Measurements from ENCODE around the gene KLF7. TPM values are rescaled to one million over a fixed set of nuclear protein-coding genes. Genes with fewer than 3 reads are reported as not detected.

The KLF7 gene
- total RNA-seq: 10 to 100 TPM; 24.1 to 29.5 TPM

- intact Hi-C loops (cut with micrococcal nuclease): loop anchor here (1.0 to 5.0 kb wide), 10 partner anchors 8 to 1008 kb away; partner anchors contain the start of genes CCNYL1, CREB1, EEF1B2 and FASTKD2
- H3K36me3 Mint-ChIP-seq: peaks cover 7% of the 10 kb centered on the region
- ChIA-PET CTCF (interaction anchor here (0.7 to 4.6 kb wide), 20 partner anchors 9 to 365 kb away, joined by 3 to 18 read pairs (median 3); no protein-coding TSS in a partner anchor), POLR2A (interaction anchor here (0.5 to 3.8 kb wide), 31 partner anchors 9 to 459 kb away, joined by 3 to 21 read pairs (median 4); partner anchors contain the start of genes FASTKD2, MDH1B and METTL21A)
- H3K27ac Mint-ChIP-seq: peak within 1 kb of the TSS; percentile 99
- DNase-seq: peak; percentile 74
- peak within 1 kb of the TSS; percentile 95 for H3K4me3 Mint-ChIP-seq
- peaks cover 53% of the 10 kb centered on the region for H3K4me1 Mint-ChIP-seq (ENCODE audit: low read depth)
- no peaks in the 10 kb centered on the region for H3K9me3 Mint-ChIP-seq
- H3K27me3 Mint-ChIP-seq: peaks cover 2% of the 10 kb centered on the region
Measured at GRCh38 chr2:207165121-207166038, at the start of gene KLF7. KLF7 (minus strand) TSS chr2:207165948; CDS start chr2:207165568, 380 bp downstream.

GRCh38 chr2:207215308-207215707, 49.6 kb upstream of the KLF7 start:
- CTCF ChIA-PET: no interaction called here

DNA sequence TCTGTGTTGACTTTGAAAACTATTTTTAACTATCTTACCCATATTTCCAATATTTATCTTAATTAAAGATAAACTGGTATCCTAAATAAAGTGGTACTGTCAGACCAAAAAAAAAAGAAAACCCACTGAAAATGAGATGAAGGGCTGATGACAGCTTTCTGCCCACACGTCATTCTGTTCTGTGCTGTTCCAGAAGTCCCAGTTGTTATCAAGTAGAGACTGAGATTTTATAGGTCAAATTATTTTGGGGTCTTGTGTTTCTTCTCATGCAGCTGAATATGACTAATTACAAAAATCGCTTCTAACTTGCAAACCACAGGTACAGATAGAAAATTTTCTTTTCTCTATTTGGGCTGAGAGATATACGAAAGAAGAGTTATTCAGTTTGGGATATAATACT, 48.7 kb upstream of the KLF7 start:
- POLR2A ChIA-PET: no interaction called here
- Mint-ChIP-seq H3K36me3 (no peaks in the 10 kb centered on the region), H3K27me3 (no peaks in the 10 kb centered on the region), H3K4me3 (no peak overlapping the region), H3K27ac (no peak overlapping the region), H3K9me3 (no peaks in the 10 kb centered on the region), H3K4me1 (ENCODE audit: low read depth) (peaks cover 9% of the 10 kb centered on the region)
- intact Hi-C loops (cut with micrococcal nuclease): no loop called here
- no peak for DNase-seq
- CTCF ChIA-PET: no interaction called here

More at GRCh38 chr2:207215308-207215707, 49.6 kb upstream of the KLF7 start:
- Mint-ChIP-seq H3K4me3 (no peak overlapping the region), H3K27ac (no peak overlapping the region), H3K4me1 (ENCODE audit: low read depth) (peaks cover 9% of the 10 kb centered on the region), H3K27me3 (peaks cover 2% of the 10 kb centered on the region), H3K9me3 (no peaks in the 10 kb centered on the region), H3K36me3 (no peaks in the 10 kb centered on the region)
- POLR2A ChIA-PET: no interaction called here
- intact Hi-C loops (cut with micrococcal nuclease): no loop called here
- no peak for DNase-seq

GRCh38 chr2:207206011-207206410, 40.3 kb upstream of the KLF7 start:
- Mint-ChIP-seq H3K36me3 (no peaks in the 10 kb centered on the region), H3K27ac (no peak overlapping the region), H3K4me3 (no peak overlapping the region), H3K9me3 (no peaks in the 10 kb centered on the region), H3K4me1 (ENCODE audit: low read depth) (no peaks in the 10 kb centered on the region), H3K27me3 (no peaks in the 10 kb centered on the region)
- intact Hi-C loops (cut with micrococcal nuclease): no loop called here
- no peak for DNase-seq
- ChIA-PET POLR2A (no interaction called here), CTCF (no interaction called here)

DNA sequence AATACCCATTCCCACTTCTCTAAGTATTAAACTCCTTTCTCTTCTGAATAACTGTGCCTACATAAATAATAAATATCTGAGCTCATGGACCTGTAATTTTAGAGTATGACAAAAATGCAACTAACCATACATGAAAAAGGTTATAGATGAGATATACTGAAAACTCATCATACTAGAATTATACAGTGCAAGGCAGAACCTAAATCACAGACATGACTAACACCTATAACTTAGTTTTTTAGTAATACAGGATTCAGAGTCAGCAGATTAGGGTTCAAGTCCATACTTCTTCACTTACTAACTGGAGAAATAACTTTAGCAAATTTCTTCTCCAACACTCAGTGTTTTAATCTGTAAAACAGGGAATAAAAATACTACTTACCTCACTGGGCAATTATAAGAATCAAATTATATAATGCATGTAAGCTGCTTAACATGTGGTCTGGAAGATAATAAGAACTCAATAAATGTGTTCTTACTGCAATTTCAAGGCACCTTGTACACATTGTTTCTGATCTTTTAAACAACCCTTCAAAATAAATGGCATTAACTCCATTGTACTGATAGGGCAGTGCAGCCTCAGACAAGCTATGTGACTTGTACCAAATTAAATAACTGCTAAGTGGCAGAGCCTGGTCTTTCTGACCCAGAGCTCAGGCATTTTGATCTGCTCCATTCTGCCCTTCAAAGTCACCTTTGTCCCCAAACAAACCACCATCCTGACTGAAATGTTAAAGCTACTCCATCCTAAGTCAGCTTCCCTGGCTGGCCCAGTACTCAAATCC, 39.6 kb upstream of the KLF7 start:
- H3K27ac Mint-ChIP-seq: no peak overlapping the region

GRCh38 chr2:207203056-207203455, 37.3 kb upstream of the KLF7 start:
- Mint-ChIP-seq H3K4me1 (ENCODE audit: low read depth) (no peaks in the 10 kb centered on the region), H3K9me3 (no peaks in the 10 kb centered on the region), H3K27ac (no peak overlapping the region), H3K27me3 (no peaks in the 10 kb centered on the region), H3K36me3 (no peaks in the 10 kb centered on the region), H3K4me3 (no peak overlapping the region)
- DNase-seq: no peak
- ChIA-PET CTCF (interaction anchor here (0.6 to 0.8 kb wide), 2 partner anchors 19 to 1062 kb away, joined by 3 to 4 read pairs; no protein-coding TSS in a partner anchor), POLR2A (no interaction called here)
- intact Hi-C loops (cut with micrococcal nuclease): loop anchor here (2.0 kb wide), 1 partner anchor 14 kb away; no protein-coding TSS in a partner anchor

More for the DNA sequence above, 39.6 kb upstream of the KLF7 start:
- DNase-seq: no peak
- no peaks in the 10 kb centered on the region for H3K27me3 Mint-ChIP-seq
- no peaks in the 10 kb centered on the region for H3K9me3 Mint-ChIP-seq
- CTCF ChIA-PET: interaction anchor here (0.7 kb wide), 1 partner anchor 999 kb away, joined by 3 read pairs; no protein-coding TSS in a partner anchor
- no peaks in the 10 kb centered on the region for H3K4me1 Mint-ChIP-seq (ENCODE audit: low read depth)
- intact Hi-C loops (cut with micrococcal nuclease): no loop called here
- H3K36me3 Mint-ChIP-seq: no peaks in the 10 kb centered on the region
- POLR2A ChIA-PET: no interaction called here
- no peak overlapping the region for H3K4me3 Mint-ChIP-seq

DNA sequence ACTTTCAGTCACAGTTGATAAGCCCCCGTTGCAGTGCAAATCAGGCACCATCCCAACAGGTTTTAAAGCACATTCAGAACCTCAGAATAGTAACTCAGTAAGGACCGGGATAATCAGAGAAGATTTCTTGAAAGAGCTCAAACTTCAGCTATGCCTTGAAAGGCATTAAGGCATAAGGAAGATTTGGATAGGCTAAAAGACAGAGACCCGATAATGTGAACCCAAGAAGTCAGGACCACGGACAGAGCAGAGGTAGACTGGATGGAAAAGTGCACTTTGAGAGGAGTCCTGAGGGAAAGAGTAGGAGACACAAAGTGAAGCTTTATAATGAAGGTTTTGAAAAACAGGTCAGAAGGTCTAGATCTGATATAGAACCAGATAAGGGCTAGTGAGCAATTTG, 36.9 kb upstream of the KLF7 start:
- Mint-ChIP-seq H3K9me3 (no peaks in the 10 kb centered on the region), H3K4me1 (ENCODE audit: low read depth) (no peaks in the 10 kb centered on the region), H3K27ac (no peak overlapping the region), H3K27me3 (no peaks in the 10 kb centered on the region), H3K4me3 (no peak overlapping the region), H3K36me3 (no peaks in the 10 kb centered on the region)
- DNase-seq: peak; percentile 32
- POLR2A ChIA-PET: no interaction called here
- intact Hi-C loops (cut with micrococcal nuclease): loop anchor here (2.0 kb wide), 1 partner anchor 14 kb away; no protein-coding TSS in a partner anchor
- CTCF ChIA-PET: interaction anchor here (0.6 to 0.8 kb wide), 2 partner anchors 19 to 1062 kb away, joined by 3 to 4 read pairs; no protein-coding TSS in a partner anchor

- no peak overlapping the region for H3K4me3 Mint-ChIP-seq
- no peaks in the 10 kb centered on the region for H3K36me3 Mint-ChIP-seq
- H3K27ac Mint-ChIP-seq: no peak overlapping the region
- DNase-seq: no peak
- no peaks in the 10 kb centered on the region for H3K4me1 Mint-ChIP-seq (ENCODE audit: low read depth)
- POLR2A ChIA-PET: no interaction called here
- H3K27me3 Mint-ChIP-seq: peaks cover 2% of the 10 kb centered on the region
- no peaks in the 10 kb centered on the region for H3K9me3 Mint-ChIP-seq
- intact Hi-C loops (cut with micrococcal nuclease): no loop called here
- CTCF ChIA-PET: no interaction called here
Measured at GRCh38 chr2:207201416-207201815, 35.7 kb upstream of the KLF7 start.

GRCh38 chr2:207200136-207200535, 34.4 kb upstream of the KLF7 start:
- H3K36me3 Mint-ChIP-seq: no peaks in the 10 kb centered on the region
- no peaks in the 10 kb centered on the region for H3K9me3 Mint-ChIP-seq
- no peak for DNase-seq
- ChIA-PET CTCF (interaction anchor here (1.1 kb wide), 1 partner anchor 12 kb away, joined by 4 read pairs; no protein-coding TSS in a partner anchor), POLR2A (no interaction called here)
- peaks cover 2% of the 10 kb centered on the region for H3K27me3 Mint-ChIP-seq
- H3K4me3 Mint-ChIP-seq: no peak overlapping the region
- H3K27ac Mint-ChIP-seq: no peak overlapping the region
- intact Hi-C loops (cut with micrococcal nuclease): no loop called here
- no peaks in the 10 kb centered on the region for H3K4me1 Mint-ChIP-seq (ENCODE audit: low read depth)

GRCh38 chr2:207194028-207194427, 28.3 kb upstream of the KLF7 start:
- H3K27me3 Mint-ChIP-seq: peaks cover 6% of the 10 kb centered on the region
- no peaks in the 10 kb centered on the region for H3K4me1 Mint-ChIP-seq (ENCODE audit: low read depth)
- H3K4me3 Mint-ChIP-seq: no peak overlapping the region
- ChIA-PET POLR2A (no interaction called here), CTCF (no interaction called here)
- intact Hi-C loops (cut with micrococcal nuclease): no loop called here
- no peak for DNase-seq
- H3K36me3 Mint-ChIP-seq: no peaks in the 10 kb centered on the region
- H3K9me3 Mint-ChIP-seq: no peaks in the 10 kb centered on the region
- no peak overlapping the region for H3K27ac Mint-ChIP-seq

GRCh38 chr2:207188626-207189419, 23.1 kb upstream of the KLF7 start:
- CTCF ChIA-PET: interaction anchor here (0.6 kb wide), 3 partner anchors 12 to 253 kb away, joined by 3 to 4 read pairs (median 3); no protein-coding TSS in a partner anchor
- Mint-ChIP-seq H3K4me3 (no peak overlapping the region), H3K9me3 (no peaks in the 10 kb centered on the region), H3K36me3 (no peaks in the 10 kb centered on the region), H3K27ac (no peak overlapping the region), H3K4me1 (ENCODE audit: low read depth) (peaks cover 7% of the 10 kb centered on the region), H3K27me3 (peaks cover 5% of the 10 kb centered on the region)
- intact Hi-C loops (cut with micrococcal nuclease): loop anchor here (2.0 kb wide), 1 partner anchor 14 kb away; no protein-coding TSS in a partner anchor
- POLR2A ChIA-PET: no interaction called here
- DNase-seq: no peak

Data from activated CD4-positive, alpha-beta memory T cell treated with anti-CD3 and anti-CD28 coated beads for 36 hours (primary cell).